Bronchial epithelial cell (primary cell): ENCODE data around the gene CREM. TPM values are rescaled to one million over a fixed set of nuclear protein-coding genes. Genes with fewer than 3 reads are reported as not detected.

Experiments
- DNase-seq: peaks from one replicate; pipeline ENCODE4 v3.0.0-alpha.2; 2010; ENCODE audit warnings: low read depth
- FAIRE-seq: peaks from 2 replicates; lab custom pipeline; 2011; peaks lifted over from hg19 to GRCh38; lab: Jason Lieb, UNC
- H3K27me3 ChIP-seq: 2 replicates; pipeline ENCODE4 v1.5.1; 2011; ENCODE audit warnings: low read length; ENCODE audit not compliant: control insufficient read depth, insufficient read depth
- H3K36me3 ChIP-seq: 2 replicates; pipeline ENCODE4 v1.5.1; 2011; ENCODE audit warnings: low read length; ENCODE audit not compliant: control insufficient read depth, insufficient read depth
- H3K4me3 ChIP-seq: 2 replicates; pipeline ENCODE4 v1.5.1; 2011; ENCODE audit warnings: mild to moderate bottlenecking, low read depth, low read length, control low read depth
- total RNA-seq: library from RNA; depleted of rRNA; stranded (reverse); fragments of >200 nt; gene quantifications from 2 replicates; pipeline ENCODE4 v1.2.1, GENCODE V29; 2014
- TF ChIP-seq, protein P1 (sequence below): IDR thresholded peaks from 2 replicates; pipeline ENCODE4 v1.5.1; 2011; ENCODE audit warnings: mild to moderate bottlenecking, moderate library complexity, low read length, control low read depth, inconsistent platforms; ENCODE audit not compliant: insufficient read depth, severe bottlenecking

Gene CREM
- total RNA-seq, 1 donor from 2014 or later, result 23.7 TPM

DNA sequence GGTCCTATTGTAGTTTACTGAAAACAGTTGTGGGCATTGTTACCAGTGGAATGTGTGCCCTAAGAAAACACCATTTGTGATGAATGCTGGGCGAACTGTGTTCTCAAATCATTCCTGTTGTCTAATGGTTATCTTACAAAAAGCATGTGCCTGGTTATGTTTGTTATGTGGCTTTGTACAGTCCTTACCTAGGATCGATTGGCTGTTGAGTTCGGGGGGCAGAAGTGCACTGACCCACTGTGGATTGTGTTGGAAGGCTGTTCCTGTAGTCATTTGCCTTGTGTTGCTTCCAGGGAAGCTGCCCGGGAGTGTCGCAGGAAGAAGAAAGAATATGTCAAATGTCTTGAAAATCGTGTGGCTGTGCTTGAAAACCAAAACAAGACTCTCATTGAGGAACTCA, 84.3 kb downstream of the CREM start:
- Histone ChIP-seq H3K36me3 (no peaks in the 10 kb centered on the region), H3K27me3 (no peaks in the 10 kb centered on the region), H3K4me3 (no peak overlapping the region)
- DNase-seq (no peak), FAIRE-seq (no peak)
- TF ChIP-seq, protein P1, sequence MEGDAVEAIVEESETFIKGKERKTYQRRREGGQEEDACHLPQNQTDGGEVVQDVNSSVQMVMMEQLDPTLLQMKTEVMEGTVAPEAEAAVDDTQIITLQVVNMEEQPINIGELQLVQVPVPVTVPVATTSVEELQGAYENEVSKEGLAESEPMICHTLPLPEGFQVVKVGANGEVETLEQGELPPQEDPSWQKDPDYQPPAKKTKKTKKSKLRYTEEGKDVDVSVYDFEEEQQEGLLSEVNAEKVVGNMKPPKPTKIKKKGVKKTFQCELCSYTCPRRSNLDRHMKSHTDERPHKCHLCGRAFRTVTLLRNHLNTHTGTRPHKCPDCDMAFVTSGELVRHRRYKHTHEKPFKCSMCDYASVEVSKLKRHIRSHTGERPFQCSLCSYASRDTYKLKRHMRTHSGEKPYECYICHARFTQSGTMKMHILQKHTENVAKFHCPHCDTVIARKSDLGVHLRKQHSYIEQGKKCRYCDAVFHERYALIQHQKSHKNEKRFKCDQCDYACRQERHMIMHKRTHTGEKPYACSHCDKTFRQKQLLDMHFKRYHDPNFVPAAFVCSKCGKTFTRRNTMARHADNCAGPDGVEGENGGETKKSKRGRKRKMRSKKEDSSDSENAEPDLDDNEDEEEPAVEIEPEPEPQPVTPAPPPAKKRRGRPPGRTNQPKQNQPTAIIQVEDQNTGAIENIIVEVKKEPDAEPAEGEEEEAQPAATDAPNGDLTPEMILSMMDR, result no peak

DNA sequence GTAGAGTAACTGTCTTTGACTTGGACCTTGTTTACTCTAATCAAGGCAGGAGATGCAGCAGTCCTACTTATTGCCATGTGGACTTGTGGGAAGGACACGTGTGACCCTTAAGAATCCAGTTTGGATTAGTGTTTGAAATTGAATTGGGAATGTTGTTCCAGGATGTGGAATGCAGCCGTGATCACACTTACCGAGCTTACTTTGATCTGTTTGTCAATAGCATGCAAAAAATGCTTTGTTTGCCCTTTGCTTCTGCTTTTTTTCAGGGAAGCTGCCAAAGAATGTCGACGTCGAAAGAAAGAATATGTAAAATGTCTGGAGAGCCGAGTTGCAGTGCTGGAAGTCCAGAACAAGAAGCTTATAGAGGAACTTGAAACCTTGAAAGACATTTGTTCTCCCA, 84.7 kb downstream of the CREM start:
- no peak overlapping the region for H3K4me3 ChIP-seq
- no peaks in the 10 kb centered on the region for H3K27me3 ChIP-seq
- TF ChIP-seq, protein P1, result no peak
- DNase-seq (no peak), FAIRE-seq (no peak)
- H3K36me3 ChIP-seq, result no peaks in the 10 kb centered on the region

DNA sequence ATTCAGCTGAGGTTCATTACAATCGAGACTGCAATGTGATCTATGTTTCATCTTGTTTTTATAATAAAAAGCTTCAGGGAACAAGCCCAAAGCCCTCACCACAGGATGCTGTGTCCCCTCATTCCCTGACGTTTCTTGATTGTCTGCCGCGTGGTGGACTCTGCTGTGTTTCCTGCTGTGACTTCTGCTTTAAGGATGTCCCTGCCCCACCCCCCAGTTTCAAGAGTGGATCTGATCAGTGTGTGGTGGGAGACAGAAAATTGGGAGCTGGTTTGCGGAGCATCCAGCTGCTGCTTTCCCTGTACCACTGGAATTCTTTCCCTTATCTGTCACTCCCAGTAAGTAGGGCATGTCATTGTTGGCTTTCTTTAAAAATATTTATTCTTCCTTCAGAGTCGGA, 86.2 kb downstream of the CREM start:
- FAIRE-seq, result no peak
- no peaks in the 10 kb centered on the region for H3K27me3 ChIP-seq

DNA sequence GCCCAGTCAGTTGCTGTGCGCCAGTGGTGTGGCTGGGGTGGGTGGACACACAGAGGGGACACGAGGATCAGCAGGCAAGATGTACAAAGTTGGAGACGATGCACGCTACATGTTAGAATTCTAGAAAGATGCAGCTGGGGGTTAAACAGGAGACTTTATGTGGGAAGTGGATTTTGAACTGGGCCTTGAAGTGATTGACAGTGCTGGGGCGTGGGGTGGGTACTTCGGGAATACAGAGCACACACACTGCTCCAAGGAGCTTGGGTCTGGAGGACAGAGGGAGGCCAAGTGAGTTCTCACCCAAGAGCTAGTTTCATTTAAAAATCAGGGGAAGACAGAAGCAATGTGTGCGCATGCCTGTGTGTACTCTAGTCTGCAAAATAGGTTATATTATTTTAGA, 87.1 kb downstream of the CREM start:
- TF ChIP-seq, protein P1, result no peak
- FAIRE-seq (no peak), DNase-seq (no peak)
- Histone ChIP-seq H3K27me3 (no peaks in the 10 kb centered on the region), H3K36me3 (no peaks in the 10 kb centered on the region), H3K4me3 (no peak overlapping the region)

More for the DNA sequence above, 86.2 kb downstream of the CREM start:
- Histone ChIP-seq H3K4me3 (no peak overlapping the region), H3K36me3 (no peaks in the 10 kb centered on the region)
- no peak for DNase-seq
- TF ChIP-seq, protein P1, result no peak

DNA sequence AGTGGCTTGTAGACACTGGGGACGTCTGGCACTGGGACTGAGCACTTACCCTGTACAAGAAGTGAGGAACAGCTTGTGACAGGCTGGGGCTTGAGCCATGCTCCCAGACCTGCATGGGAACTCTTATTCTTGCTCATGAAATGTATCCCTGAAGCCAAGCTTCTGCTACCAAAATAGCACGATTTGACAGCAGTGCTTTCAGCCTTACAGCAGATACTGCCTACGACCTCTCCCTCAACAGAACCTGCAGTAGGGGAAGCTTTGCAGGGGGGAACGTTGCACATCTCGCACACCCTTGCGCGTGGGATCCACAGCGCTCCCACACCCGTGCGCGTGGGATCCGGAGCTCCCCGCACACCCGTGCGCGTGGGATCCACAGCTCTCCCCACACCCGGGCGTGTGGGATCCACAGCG, 88.0 kb downstream of the CREM start:
- no peak overlapping the region for H3K4me3 ChIP-seq
- no peaks in the 10 kb centered on the region for H3K36me3 ChIP-seq
- FAIRE-seq (no peak), DNase-seq (no peak)
- H3K27me3 ChIP-seq, result no peaks in the 10 kb centered on the region
- TF ChIP-seq, protein P1, result no peak

DNA sequence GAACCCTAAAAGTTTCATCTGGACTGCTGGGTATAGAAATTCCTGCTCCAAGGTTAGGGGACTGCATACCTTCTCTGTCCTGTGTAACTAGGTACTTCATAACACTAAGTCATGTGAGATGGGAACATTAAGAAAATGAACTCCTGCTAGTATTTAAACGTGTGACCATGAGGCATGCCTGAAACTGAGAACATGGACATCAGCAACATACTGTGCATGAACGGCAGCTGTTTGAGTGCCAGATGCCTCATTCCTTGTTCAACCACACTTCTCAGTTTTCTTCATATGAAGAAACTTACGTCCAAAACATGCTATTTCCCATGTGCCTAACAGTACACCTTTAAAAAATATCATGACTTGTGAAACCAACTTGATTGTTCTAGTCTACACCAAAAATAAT, 88.5 kb downstream of the CREM start:
- DNase-seq (no peak), FAIRE-seq (no peak)
- TF ChIP-seq, protein P1, result no peak
- no peak overlapping the region for H3K4me3 ChIP-seq
- no peaks in the 10 kb centered on the region for H3K36me3 ChIP-seq
- H3K27me3 ChIP-seq, result no peaks in the 10 kb centered on the region
